WERI-Rb-1 (cell line): ENCODE measurements around the gene TMCC3.
"Not testable (repeated sequence)": the region's sequence is repeated elsewhere in the genome, so short reads cannot be mapped to it uniquely, and the experiment has no call there.

Source experiments
- DNase-seq: peaks from one replicate; pipeline ENCODE4 v3.0.0-alpha.2; 2020
- H3K27ac ChIP-seq: fragments of 250-450 bp; sonication (Bioruptor Pico); 2 replicates; pipeline ENCODE4 v1.5.1; 2020; ENCODE audit warnings: mild to moderate bottlenecking, moderate library complexity
- H3K27me3 ChIP-seq: fragments of 250-450 bp; sonication (Bioruptor Pico); 2 replicates; pipeline ENCODE4 v1.5.1; 2021; ENCODE audit warnings: mild to moderate bottlenecking, low read depth, moderate library complexity; ENCODE audit not compliant: insufficient read depth, severe bottlenecking
- H3K36me3 ChIP-seq: fragments of 250-450 bp; sonication (Bioruptor Pico); 2 replicates; pipeline ENCODE4 v1.5.1; 2020; ENCODE audit warnings: mild to moderate bottlenecking, moderate library complexity
- H3K4me3 ChIP-seq: 2 replicates; pipeline ENCODE4 v1.5.1; 2011; ENCODE audit warnings: low read depth, mild to moderate bottlenecking, control low read depth, low read length
- H3K9me3 ChIP-seq: fragments of 250-450 bp; sonication (Bioruptor Pico); 2 replicates; pipeline ENCODE4 v1.5.1; 2021; ENCODE audit warnings: mild to moderate bottlenecking, moderate library complexity; ENCODE audit not compliant: severe bottlenecking
- CTCF ChIP-seq: IDR thresholded peaks from 2 replicates; pipeline ENCODE4 v1.5.1; 2011; ENCODE audit warnings: low read depth, mild to moderate bottlenecking, control low read depth, inconsistent platforms, low read length

The TMCC3 gene, protein sequence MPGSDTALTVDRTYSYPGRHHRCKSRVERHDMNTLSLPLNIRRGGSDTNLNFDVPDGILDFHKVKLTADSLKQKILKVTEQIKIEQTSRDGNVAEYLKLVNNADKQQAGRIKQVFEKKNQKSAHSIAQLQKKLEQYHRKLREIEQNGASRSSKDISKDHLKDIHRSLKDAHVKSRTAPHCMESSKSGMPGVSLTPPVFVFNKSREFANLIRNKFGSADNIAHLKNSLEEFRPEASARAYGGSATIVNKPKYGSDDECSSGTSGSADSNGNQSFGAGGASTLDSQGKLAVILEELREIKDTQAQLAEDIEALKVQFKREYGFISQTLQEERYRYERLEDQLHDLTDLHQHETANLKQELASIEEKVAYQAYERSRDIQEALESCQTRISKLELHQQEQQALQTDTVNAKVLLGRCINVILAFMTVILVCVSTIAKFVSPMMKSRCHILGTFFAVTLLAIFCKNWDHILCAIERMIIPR

DNA sequence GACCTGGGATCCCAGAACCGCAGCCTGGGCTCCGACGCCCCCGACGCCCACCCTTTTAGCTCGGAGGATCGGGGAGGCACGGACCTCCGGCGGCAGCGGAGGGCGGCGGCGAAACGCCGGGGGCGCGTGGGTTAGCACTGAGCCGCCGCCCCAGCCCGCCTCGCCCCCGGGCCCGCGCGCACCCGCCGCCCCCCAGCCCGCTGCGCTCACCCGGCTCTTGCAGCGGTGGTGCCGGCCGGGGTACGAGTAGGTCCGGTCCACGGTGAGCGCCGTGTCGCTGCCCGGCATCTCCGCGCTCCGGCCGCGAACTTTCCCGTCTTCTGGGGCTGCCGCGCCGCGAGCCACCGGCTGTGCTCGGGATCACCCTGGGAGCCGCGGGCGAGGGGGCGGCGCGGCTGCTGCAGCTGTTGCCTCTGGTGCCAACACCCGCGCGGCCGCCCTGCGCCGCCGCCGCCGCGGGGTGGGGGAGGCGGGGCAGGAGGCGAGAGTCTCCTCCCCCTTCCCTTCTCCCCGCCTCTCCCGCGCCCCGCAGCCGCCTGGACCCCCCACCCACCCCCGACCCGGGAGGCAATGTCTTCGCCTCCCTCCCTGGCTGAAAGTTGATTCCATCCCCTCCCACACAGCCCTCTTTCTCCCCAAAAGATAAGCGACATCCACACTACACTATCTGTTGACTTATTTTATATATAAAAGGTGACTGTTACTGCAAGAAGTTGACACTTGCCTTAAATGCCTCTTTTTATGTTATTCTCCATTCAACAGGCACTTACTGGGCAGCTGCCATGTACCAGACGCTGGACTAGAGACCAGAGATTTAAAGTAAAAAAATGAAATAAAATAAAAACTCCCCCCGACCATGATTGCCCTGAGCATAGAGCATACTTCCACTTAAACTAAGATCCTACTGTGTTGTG lies at the start of gene TMCC3:
TMCC3 (minus strand) TSS at position 415 of the 914 bp plus-strand sequence; CDS start at position 288, 127 bp downstream.
- DNase-seq = peak; percentile 33
- Histone ChIP-seq H3K27me3 (no peaks in the 10 kb centered on the region), H3K36me3 (no peaks in the 10 kb centered on the region), H3K27ac (no peak within 1 kb of the TSS), H3K4me3 (peak within 1 kb of the TSS; percentile 57), H3K9me3 (no peaks in the 10 kb centered on the region)
- no peak for TF ChIP-seq CTCF

DNA sequence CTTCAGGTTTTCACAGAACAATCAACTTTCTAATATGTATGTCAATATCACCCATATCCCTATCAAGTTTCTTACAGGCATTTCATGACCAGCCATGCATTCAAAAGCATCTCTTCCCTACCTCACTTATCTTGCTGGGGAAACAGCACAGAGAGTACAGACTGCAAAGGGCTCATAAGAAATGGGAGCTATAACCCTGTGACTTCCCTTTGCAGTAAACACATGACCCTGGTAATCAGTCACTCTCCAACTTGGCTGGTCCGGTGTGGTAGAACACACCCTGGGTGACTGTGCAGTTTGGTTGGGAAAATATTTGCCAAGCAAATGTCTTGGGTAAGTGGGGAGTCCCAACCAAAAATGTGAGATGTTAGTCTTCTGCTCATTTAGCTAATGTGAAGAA lies 49.4 kb upstream of the TMCC3 start:
- TF ChIP-seq CTCF = no peak
- no peaks in the 10 kb centered on the region for H3K9me3 ChIP-seq
- DNase-seq = no peak

DNA sequence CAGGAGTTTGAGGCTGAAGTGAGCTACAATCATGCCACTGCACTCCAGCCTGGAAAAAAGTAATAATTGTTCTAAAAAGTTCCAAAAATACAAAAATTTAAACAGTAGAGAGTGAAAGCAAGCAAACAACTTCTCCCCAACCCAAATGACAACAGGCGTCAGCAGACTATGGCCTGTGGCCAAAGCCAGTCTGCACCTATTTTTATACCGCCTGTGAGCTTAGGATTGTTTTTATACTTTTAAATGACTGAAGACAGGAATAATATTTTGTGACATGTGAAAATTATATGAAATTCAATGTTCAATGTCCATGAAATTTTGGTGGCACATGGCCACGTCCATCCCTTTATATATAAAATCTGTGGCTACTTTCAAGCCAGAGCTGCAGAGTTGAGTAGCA lies 48.2 kb upstream of the TMCC3 start:
- Histone ChIP-seq H3K27ac (no peak overlapping the region), H3K9me3 (no peaks in the 10 kb centered on the region), H3K4me3 (no peak overlapping the region), H3K27me3 (no peaks in the 10 kb centered on the region), H3K36me3 (no peaks in the 10 kb centered on the region)
- TF ChIP-seq CTCF = no peak
- DNase-seq = no peak

More for the DNA sequence above, 49.4 kb upstream of the TMCC3 start:
- Histone ChIP-seq H3K36me3 (no peaks in the 10 kb centered on the region), H3K4me3 (no peak overlapping the region), H3K27ac (no peak overlapping the region), H3K27me3 (no peaks in the 10 kb centered on the region)

GRCh38 chr12:94697631-94698030 lies 47.3 kb upstream of the TMCC3 start:
- H3K36me3 ChIP-seq = no peaks in the 10 kb centered on the region
- no peaks in the 10 kb centered on the region for H3K27me3 ChIP-seq
- H3K27ac ChIP-seq = no peak overlapping the region
- TF ChIP-seq CTCF = no peak
- no peaks in the 10 kb centered on the region for H3K9me3 ChIP-seq
- DNase-seq = no peak
- no peak overlapping the region for H3K4me3 ChIP-seq

GRCh38 chr12:94694732-94695131 lies 44.4 kb upstream of the TMCC3 start:
- no peaks in the 10 kb centered on the region for H3K27me3 ChIP-seq
- no peak overlapping the region for H3K27ac ChIP-seq
- H3K9me3 ChIP-seq = no peaks in the 10 kb centered on the region
- H3K36me3 ChIP-seq = no peaks in the 10 kb centered on the region
- no peak for TF ChIP-seq CTCF
- DNase-seq = no peak
- no peak overlapping the region for H3K4me3 ChIP-seq

DNA sequence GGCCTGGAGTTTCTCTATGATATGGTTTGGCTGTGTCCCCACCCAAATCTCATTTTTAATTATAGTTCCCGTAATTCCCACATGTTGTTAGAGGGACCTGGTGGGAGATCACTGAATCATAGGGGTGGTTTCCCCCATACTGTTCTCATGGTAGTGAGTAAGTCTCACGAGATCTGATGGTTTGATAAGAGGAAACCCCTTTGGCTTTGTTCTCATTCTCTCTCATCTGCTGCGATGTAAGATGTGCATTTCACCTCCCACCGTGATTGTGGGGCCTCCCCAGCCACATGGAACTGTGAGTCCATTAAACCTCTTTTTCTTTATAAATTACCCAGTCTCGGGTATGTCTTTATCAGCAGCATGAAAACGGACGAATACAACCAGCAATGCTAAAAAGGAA lies 42.5 kb upstream of the TMCC3 start:
- not testable (repeated sequence) for H3K9me3 ChIP-seq, H3K27me3 ChIP-seq, H3K36me3 ChIP-seq, DNase-seq, H3K27ac ChIP-seq, H3K4me3 ChIP-seq
